ENCODE data around the gene MTERF4.
"Not testable (repeated sequence)": the region's sequence is repeated elsewhere in the genome, so short reads cannot be mapped to it uniquely, and the experiment has no call there.

The MTERF4 gene

GRCh38 chr2:241110089-241110606, 8.1 kb upstream of the MTERF4 start:
- DNase-seq, result no peak

DNA sequence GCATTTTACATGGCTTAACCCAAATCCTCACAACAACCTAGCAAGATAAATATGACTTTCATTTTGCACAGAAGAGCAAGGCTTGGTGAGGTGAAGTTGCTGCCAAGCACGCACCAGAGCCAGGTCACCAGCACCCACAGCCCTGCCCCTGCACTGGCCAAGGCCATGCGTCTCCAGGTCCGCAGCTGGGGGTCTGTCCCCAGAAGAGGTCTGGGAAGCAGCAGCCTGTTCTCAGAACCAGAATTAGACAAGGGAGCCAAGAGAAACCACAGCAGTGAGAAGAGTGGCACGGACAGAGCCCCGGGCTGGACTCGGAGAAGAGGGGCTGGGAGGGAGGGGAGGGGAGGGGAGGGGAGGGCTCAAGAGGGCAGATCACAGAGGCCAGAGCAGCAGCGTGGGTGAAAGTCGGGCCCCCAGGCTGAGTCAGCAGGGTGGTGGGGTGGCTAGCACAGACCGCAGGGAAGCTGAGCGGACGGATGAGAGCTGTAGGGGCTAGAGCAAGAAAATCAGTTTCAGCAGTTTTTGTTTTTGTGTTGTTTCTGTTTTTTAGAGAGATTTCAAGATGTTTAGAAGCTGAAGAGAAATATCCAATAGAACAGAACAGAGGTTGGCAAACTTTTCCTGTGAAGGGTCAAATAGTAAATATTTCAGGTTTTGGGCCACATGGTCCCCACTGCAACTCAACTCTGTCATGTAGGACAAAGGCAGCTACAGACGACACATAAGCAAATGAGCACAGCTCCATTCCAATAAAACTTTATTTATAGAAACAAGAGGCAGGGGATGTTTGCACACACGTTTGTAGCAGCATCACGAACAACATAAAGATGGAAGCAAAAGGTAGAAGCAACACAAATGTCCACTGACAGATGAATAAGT, 7.4 kb upstream of the MTERF4 start:
- no peak for DNase-seq

DNA sequence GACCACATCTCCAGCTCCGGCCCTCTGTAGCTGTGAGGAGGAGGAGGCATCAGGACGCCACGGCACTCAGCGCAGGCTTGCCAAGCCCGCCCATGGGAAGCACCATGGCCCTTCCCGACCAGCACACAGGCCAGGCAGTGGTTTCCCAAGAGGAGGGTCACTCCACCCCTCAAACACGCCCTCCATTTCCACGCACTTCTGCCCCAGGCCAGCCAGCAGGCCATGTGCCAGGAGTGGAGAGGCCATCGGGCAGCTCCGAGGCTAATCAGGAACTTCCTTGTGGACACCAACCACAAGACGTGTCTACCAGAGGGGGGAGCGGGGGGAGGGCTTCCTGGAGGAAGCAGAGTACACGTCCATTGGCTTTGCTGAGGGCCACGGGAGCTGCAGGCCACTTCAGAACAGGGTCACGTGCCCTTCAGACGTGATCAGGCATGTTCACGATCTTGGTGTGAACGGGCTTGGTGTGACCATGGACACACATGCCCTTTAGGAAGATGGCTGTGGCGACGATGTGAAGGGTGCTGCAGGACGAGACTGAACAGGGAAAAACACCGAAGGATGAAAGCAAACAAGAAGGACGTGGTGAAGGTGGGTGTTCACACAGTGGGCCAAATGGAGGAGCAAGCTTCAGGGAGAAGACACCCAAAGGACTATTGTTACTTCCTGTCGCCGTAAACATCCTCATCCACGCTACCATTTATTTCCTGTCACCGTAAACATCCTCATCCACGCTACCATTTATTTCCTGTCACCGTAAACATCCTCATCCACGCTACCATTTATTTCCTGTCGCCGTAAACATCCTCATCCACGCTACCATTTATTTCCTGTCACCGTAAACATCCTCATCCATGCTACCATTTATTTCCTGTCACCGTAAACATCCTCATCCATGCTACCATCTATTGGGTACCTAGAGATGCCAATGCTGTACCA, 6.5 kb upstream of the MTERF4 start:
- no peak for DNase-seq

DNA sequence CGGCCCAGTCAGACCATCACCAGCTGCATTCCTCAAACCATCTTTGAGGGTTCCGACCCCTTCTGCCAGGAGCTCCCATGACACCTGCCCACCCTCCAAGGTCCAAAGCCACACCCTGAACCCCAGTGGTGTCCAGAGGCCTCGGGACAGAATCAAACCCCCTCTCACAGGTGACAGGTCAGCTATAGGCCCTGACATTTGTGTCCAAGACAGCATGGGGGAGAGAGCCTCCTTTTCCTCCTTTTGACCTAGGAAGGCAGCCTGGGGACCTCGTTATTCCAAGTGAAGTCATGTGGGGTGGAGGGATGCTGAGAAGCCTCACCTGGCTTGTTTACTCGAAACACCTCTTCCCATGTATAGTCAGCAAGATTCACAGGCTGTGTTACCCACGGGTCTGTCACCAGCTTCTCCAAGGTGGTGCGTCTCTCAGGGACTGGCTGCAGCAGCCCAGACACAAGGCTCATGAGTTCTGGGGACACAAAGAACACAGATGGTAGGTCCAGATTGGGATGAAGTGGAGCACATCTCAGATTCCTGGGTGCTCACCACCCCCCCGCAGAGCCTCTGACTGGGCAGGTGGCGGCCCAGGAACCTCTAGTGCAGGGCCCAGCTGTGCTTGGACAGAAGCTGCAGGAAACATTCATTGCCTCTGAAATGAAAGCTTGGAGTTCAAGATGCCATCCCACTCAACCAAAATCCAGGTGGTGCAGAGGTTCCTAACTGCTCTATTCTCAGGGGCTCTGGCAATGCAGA, 5.1 kb upstream of the MTERF4 start:
- no peak for DNase-seq

- DNase-seq, result no peak
Observed at GRCh38 chr2:241105641-241106040, 3.6 kb upstream of the MTERF4 start.

DNA sequence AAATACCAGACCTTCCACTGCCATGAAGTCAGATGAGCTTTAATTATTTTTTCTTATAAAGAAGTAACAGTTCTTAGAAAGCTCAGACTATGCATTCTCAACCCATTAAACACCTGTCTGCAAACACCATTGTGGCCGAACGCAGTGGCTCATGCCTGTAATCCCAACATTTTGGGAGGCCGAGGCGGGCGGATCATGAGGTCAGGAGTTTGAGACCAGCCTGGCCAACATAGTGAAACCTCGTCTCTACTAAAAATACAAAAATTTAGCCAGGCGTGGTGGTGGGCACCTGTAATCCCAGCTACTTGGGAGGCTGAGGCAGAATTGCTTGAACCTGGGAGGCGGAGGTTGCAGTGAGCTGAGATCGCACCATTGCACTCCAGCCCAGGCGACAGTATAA, 2.5 kb upstream of the MTERF4 start:
- DNase-seq, result not testable (repeated sequence)

- DNase-seq, result no peak
Observed at GRCh38 chr2:241103176-241103595, 1.1 kb upstream of the MTERF4 start.

- no peak for DNase-seq
Observed at GRCh38 chr2:241099246-241099645, 2.8 kb downstream of the MTERF4 start.

DNA sequence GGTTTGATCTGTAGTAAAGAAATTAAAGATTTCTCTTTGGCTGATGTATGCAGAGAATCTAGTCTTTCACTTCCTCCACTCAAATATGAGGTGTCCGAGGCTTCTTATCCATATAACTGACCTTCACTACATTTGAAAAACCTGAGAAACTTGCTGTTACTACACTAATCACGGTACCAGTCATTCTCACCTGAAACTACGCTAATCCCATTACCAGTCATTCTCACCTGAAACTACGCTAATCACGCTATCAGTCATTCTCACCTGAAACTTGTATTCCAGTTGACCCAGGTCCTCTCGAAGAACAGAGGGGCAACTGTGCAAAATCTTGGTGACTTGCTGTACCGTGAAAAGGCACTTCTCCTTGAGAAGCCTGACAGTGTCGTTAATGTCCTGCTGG, 5.1 kb downstream of the MTERF4 start:
- no peak for DNase-seq

- no peak for DNase-seq
Observed at GRCh38 chr2:241095594-241096290, 6.3 kb downstream of the MTERF4 start.

DNA sequence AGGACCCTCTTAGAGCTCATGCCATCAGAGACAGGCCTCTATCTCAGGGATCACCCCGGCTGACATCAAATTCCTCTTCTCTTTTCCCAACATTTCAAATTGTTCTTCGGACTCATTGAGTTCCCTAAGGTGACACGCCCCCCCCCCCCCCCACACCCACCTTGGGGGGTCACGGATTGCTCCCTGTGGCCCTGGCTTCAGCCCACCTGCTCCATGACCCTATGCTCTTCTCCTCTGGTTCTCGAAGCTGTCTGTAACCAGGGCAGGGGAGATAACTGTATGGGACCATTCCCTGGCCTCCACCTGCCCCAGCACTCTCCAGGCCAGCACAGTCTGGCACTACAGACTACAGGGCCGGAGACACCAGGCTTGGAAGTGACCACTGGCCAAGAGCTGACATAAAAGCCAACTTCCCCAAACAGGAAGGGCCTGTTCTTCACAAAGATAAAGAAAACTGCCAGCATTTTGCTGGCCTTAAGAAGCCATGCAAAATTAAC, 7.1 kb downstream of the MTERF4 start:
- no peak for DNase-seq

DNA sequence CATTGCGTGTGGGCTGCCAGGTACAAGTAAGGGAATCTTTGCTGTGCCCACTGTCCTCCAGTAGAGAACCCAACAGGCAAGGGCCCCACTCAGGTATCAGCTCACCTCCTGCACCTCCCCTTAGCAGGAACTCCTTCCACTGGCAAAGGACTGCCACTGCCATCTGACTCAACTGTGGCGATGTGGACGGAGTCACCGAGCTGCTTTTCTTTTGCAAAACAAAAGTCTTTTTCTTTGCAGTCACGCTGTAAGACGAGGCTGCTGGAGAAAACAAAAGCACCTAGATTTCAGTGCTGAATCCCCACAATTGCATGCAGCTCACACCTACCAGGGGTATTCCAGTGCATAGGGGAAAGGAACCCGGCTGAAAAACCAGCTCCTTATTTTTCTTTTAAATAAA, 7.9 kb downstream of the MTERF4 start:
- DNase-seq, result no peak

- DNase-seq, result not testable (repeated sequence)
Observed at GRCh38 chr2:241093133-241093781, 8.8 kb downstream of the MTERF4 start.

DNA sequence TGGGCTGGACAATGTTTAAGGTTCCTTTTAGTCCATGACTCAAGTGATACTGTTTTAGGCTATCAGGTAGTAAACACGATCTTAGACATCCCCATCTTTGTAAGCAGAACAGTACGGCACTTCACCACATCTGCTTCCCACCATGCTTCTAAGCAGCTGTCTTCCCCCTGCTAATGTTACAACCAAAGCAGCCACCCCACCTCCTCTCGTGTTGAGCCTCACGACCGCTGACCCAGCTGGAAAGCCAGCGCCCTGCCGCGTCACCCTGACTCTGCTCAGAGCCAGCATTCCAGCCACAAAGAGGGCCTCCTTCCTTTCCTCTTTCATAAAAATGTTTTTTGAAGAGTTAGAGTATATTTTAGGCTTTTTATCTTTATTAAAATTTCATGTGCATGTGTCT, 9.4 kb downstream of the MTERF4 start:
- no peak for DNase-seq

GRCh38 chr2:241091734-241092445, 10.2 kb downstream of the MTERF4 start:
- DNase-seq, result no peak

- no peak for DNase-seq
Observed at GRCh38 chr2:241091201-241091600, 10.9 kb downstream of the MTERF4 start.

DNA sequence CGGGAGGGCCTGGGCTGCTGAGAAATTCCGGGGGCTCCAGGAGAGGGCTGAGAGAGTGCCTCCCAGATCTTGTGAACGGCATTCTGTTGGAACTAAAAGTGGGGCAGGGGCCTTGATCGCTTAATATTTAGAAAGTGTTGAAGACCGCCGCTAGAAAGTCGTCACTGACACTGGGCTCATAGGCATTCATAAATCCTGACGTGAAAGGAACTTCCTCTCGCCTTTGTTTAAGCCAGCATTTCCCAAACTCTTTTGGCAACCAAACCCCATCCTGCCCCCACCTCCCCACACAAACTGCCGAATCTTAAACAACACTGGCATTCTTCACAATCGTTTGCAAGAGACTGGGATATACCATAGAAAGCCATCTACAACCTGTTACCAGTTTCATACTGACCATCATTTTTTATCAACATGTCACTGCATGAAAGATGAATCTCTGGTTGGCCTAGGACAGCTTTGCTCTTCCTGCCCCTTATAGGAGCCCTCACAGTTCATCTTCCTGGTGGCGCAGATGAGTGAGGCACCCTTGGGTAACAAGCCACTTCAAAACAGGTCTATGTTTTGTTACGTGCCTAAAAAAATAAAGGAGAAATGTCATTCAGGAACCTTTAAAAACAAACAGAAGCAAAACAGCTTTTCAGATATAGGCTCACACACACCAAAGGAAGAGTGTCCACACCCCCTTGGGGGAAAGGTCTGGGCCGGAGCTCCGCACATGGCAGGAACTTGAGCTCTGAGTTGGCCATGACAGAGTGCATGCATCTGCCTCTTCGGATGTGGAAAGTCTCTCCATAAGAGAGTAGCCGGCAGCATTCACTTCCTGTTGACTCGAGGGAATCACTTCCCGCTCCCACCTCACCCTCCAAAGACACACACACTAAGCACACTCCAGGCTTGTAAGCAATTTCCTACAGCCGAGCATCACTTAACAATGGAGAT, 13.0 kb downstream of the MTERF4 start:
- no peak for DNase-seq

DNA sequence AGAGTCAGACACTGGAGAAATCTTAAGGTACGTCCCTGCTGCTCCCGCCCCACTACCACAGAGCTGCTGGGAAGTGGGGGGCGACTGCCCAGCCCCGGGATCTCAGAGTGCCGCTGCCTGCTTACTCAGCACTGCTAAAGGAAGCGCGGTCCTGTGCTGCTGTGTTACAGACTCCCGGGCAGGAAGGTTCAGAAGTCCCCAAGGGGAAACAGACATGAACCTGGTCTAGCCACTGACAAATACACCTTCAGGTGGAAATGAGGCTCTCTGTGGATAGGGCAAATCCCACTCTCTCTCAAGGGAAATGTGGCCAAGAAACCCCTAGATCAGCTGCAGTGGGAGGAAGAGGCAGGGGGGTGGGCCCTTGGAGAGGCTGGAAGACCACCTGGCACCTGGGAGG, 13.7 kb downstream of the MTERF4 start:
- no peak for DNase-seq

DNA sequence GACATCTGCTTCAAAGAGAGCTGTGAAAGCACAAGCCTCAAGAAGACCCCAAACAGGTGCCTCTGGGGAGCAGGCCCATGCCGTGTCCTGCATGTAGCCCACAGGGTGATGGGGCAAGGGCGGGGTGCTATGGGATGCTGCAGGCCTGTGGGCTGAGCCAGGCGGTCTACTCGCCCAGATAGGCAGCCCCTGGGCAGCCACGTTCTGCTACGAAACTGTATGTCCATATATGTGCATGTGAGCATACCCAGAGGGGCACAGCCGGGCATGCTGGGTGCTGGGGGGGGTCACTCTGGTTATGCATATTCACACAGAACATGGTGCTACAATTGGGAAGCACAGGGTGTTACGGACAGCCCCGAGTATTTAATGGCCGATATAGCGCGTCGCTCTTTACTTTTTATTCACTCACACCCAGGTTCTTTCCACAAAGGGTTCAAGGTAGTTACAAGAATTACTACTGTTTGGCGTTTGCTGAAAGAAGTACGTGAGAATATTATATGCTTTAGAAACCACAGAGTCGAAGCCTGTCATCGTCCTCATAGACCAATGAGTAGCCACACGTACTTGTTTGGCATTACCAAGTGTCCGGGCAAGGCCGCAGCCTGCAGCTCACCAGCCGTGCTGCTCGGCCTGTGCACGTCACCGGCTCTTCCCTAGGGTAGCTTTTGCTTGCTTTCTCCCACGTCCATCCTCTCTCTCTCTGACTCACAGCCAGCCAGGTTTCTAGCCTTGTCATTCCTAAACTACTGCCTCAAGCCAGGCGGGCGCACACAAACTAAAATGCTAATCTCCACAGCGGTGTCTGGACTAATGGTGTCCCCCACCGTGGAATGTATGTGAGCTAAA, 14.4 kb downstream of the MTERF4 start:
- no peak for DNase-seq

Measured in NCI-H748 treated with DMSO at 0.1 percent for 48 hours (cell line).